Fibroblast of lung (primary cell): ENCODE results near the gene NKAIN1. TPM values are rescaled to one million over a fixed set of nuclear protein-coding genes. Genes with fewer than 3 reads are reported as not detected.
"Not testable (repeated sequence)": the region's sequence is repeated elsewhere in the genome, so short reads cannot be mapped to it uniquely, and the experiment has no call there.

ENCODE experiments used
- DNase-seq, 2 donors: peaks; one replicate each; pipeline versions ENCODE4 v3.0.0 to v3.0.0-alpha.2; 2010; ENCODE audit warnings: low read depth in 2 of 2
- H2AFZ ChIP-seq: 2 replicates; pipeline ENCODE4 v1.5.1; 2012; ENCODE audit warnings: low read length, control low read depth, inconsistent platforms
- H3K27ac ChIP-seq: 2 replicates; pipeline ENCODE4 v1.5.1; 2011; ENCODE audit warnings: low read length, control low read depth; ENCODE audit not compliant: insufficient read depth
- H3K27me3 ChIP-seq: 2 replicates; pipeline ENCODE4 v1.5.1; 2011; ENCODE audit warnings: mild to moderate bottlenecking, low read length; ENCODE audit not compliant: control insufficient read depth, insufficient read depth
- H3K36me3 ChIP-seq: 2 replicates; pipeline ENCODE4 v1.5.1; 2011; ENCODE audit warnings: low read length; ENCODE audit not compliant: control insufficient read depth, insufficient read depth
- H3K4me1 ChIP-seq: 2 replicates; pipeline ENCODE4 v1.5.1; 2011; ENCODE audit warnings: low read length; ENCODE audit not compliant: control insufficient read depth, insufficient read depth; ENCODE audit errors: extremely low read depth
- H3K4me2 ChIP-seq: 2 replicates; pipeline ENCODE4 v1.5.1; 2011; ENCODE audit warnings: low read length, control low read depth; ENCODE audit not compliant: insufficient read depth; ENCODE audit errors: extremely low read depth
- H3K4me3 ChIP-seq, 4 experiments: fragments of 200-600 bp in 1 of 4; sonication (generic) in 1 of 4; replicated peaks in 1 of 4; 2 replicates each; pipeline ENCODE4 v1.5.1; 2011 to 2016; ENCODE audit warnings: low read length in 4 of 4, low read depth in 3 of 4, mild to moderate bottlenecking in 3 of 4, control low read depth in 2 of 4, inconsistent platforms in 1 of 4, mixed read lengths in 1 of 4; ENCODE audit not compliant: insufficient read depth in 1 of 4; ENCODE audit errors: control extremely low read depth in 1 of 4
- H3K79me2 ChIP-seq: 2 replicates; pipeline ENCODE4 v1.5.1; 2012; ENCODE audit warnings: mild to moderate bottlenecking, low read length, inconsistent platforms; ENCODE audit not compliant: control insufficient read depth, insufficient read depth
- H3K9ac ChIP-seq: 2 replicates; pipeline ENCODE4 v1.5.1; 2011; ENCODE audit warnings: mild to moderate bottlenecking, low read length, control low read depth; ENCODE audit not compliant: insufficient read depth
- H3K9me3 ChIP-seq: 2 replicates; pipeline ENCODE4 v1.5.1; 2012; ENCODE audit warnings: low read depth, low read length; ENCODE audit not compliant: control insufficient read depth, insufficient read depth
- H4K20me1 ChIP-seq: 2 replicates; pipeline ENCODE4 v1.5.1; 2011; ENCODE audit warnings: low read length; ENCODE audit not compliant: control insufficient read depth, insufficient read depth; ENCODE audit errors: extremely low read depth
- CTCF ChIP-seq, 2 donors: IDR thresholded peaks in 1 of 2; conservative IDR thresholded peaks in 1 of 2; 1 replicate in 1 of 2; 2 replicates in 1 of 2; pipeline ENCODE4 v1.5.1; 2011 to 2012; ENCODE audit warnings: low read length in 2 of 2, control low read depth in 1 of 2, inconsistent platforms in 1 of 2, low read depth in 1 of 2, mild to moderate bottlenecking in 1 of 2
- EZH2 ChIP-seq: IDR thresholded peaks from 2 replicates; pipeline ENCODE4 v1.5.1; 2012; ENCODE audit warnings: low read length, control low read depth, mild to moderate bottlenecking; ENCODE audit errors: missing control alignments
- polyA plus RNA-seq, 2 donors: library from polyadenylated mRNA; depleted of rRNA in 1 of 2; stranded (reverse) in 1 of 2; unstranded in 1 of 2; fragments of >200 nt; gene quantifications; 2 replicates each; pipeline ENCODE4 v1.2.1, GENCODE V29; 2011 to 2012; ENCODE audit warnings: missing spikeins in 1 of 2
- total RNA-seq: library from RNA; depleted of rRNA; stranded (reverse); fragments of >200 nt; gene quantifications from 2 replicates; pipeline ENCODE4 v1.2.1, GENCODE V29; 2014

NKAIN1 gene
- total and polyA plus RNA-seq, 2 donors (not counting 1 experiment from before 2014, with no cell fraction given): 0.07 to 0.17 TPM

DNA sequence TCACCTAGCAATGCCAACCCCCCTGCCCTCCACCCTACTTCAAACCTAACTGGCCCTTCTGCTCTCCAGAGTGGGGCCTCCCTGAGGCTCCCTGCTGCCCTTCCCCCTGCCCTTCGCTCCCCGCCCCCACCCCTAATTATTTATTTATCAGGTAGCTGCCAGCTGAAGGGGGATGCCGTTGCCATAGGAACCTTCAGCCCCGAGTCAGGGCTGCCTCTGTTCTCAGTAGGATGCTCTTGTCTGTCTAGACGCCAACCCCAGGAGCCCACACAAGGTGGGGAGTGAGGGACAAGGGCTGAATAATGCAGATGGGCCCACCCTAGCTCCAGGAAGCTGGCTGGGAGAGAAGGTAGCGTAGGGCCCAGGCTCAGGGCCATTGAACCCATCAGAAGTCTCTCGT, 41.1 kb downstream of the NKAIN1 start:
- Histone ChIP-seq H3K4me1 (no peaks in the 10 kb centered on the region), H2AFZ (no peak overlapping the region), H3K4me2 (no peak overlapping the region), H3K27me3 (no peaks in the 10 kb centered on the region), H3K79me2 (no peaks in the 10 kb centered on the region), H3K36me3 (no peaks in the 10 kb centered on the region), H4K20me1 (no peaks in the 10 kb centered on the region), H3K9ac (no peak overlapping the region), H3K9me3 (no peaks in the 10 kb centered on the region), H3K4me3 (no peak overlapping the region), H3K27ac (no peak overlapping the region)
- TF ChIP-seq EZH2: no peak
- no peak for TF ChIP-seq CTCF (conservative IDR thresholded peaks at IDR 0.05 in 1 of 2, IDR thresholded peaks at IDR 0.05 in 1 of 2; ENCODE audit: low read depth in 1 of 2, low read length in 2 of 2)
- no peak for DNase-seq

- H3K27ac ChIP-seq: no peak overlapping the region
- no peaks in the 10 kb centered on the region for H3K36me3 ChIP-seq
- H2AFZ ChIP-seq: no peak overlapping the region
- no peak overlapping the region for H3K4me2 ChIP-seq
- H4K20me1 ChIP-seq: no peaks in the 10 kb centered on the region
- H3K9me3 ChIP-seq: no peaks in the 10 kb centered on the region
- no peaks in the 10 kb centered on the region for H3K4me1 ChIP-seq
- H3K4me3 ChIP-seq: no peak overlapping the region
- no peak overlapping the region for H3K9ac ChIP-seq
- no peak for TF ChIP-seq EZH2
- no peak for TF ChIP-seq CTCF (conservative IDR thresholded peaks at IDR 0.05 in 1 of 2, IDR thresholded peaks at IDR 0.05 in 1 of 2; ENCODE audit: low read depth in 1 of 2, low read length in 2 of 2)
- H3K27me3 ChIP-seq: no peaks in the 10 kb centered on the region
- peak in 1 of 2 donors; percentile 11 for DNase-seq
- H3K79me2 ChIP-seq: no peaks in the 10 kb centered on the region
These were observed 41.5 kb downstream of the NKAIN1 start for GRCh38 chr1:31198150-31198549.

DNA sequence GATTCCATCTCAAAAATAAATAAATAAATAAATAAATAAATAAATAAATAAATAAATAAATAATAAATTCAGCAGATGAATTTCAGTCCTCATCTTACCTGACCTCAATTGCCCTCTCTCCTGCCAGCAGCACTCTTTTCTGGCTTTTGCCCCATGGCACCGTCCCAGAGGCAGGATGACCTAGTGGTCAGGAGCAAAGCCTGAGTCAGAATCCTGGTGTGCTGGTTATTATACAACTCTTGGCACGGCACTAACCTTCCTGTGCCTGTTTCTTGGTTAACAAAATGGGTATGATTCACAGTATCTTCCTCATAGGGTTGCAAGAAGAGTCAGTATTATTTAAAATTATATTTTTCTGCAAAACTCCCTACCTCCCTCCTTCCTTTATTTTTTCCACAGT, 43.0 kb downstream of the NKAIN1 start:
- no peak overlapping the region for H3K4me2 ChIP-seq

DNA sequence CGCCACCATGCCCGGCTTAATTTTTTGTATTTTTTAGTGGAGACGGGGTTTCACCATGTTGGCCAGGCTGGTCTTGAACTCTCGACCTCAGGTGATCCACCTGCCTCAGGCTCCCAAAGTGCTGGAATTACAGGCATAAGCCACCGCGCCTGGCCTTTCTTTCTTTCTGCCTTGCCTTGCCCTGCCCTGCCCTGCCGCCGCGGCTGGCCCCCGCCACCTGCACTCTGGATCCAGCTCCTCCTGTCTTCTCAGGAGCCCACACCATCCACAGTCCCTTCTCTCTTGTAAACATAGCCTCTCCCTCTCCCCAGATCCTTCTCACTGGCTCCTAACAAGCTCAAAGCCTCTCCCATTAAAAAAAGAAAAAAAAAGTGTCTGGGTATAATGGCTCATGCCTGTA, 44.4 kb downstream of the NKAIN1 start:
- H3K9ac ChIP-seq, H3K4me2 ChIP-seq, H3K27ac ChIP-seq, H2AFZ ChIP-seq, H4K20me1 ChIP-seq, H3K9me3 ChIP-seq, H3K27me3 ChIP-seq, H3K36me3 ChIP-seq, H3K4me1 ChIP-seq, DNase-seq, H3K4me3 ChIP-seq, H3K79me2 ChIP-seq: not testable (repeated sequence)

More for the DNA sequence above, 43.0 kb downstream of the NKAIN1 start:
- no peaks in the 10 kb centered on the region for H4K20me1 ChIP-seq
- no peak overlapping the region for H3K9ac ChIP-seq
- no peak for TF ChIP-seq CTCF (conservative IDR thresholded peaks at IDR 0.05 in 1 of 2, IDR thresholded peaks at IDR 0.05 in 1 of 2; ENCODE audit: low read depth in 1 of 2, low read length in 2 of 2)
- no peak for TF ChIP-seq EZH2
- H3K9me3 ChIP-seq: no peaks in the 10 kb centered on the region
- no peaks in the 10 kb centered on the region for H3K27me3 ChIP-seq
- H3K36me3 ChIP-seq: no peaks in the 10 kb centered on the region
- H3K4me1 ChIP-seq: no peaks in the 10 kb centered on the region
- no peak overlapping the region for H3K27ac ChIP-seq
- peak; percentile 19 to 54 for DNase-seq
- no peak overlapping the region for H3K4me3 ChIP-seq
- no peaks in the 10 kb centered on the region for H3K79me2 ChIP-seq
- no peak overlapping the region for H2AFZ ChIP-seq
